ENCODE measurements around the gene PPP1R12B.
"Not testable (repeated sequence)": the region's sequence is repeated elsewhere in the genome, so short reads cannot be mapped to it uniquely, and the experiment has no call there.

DNA sequence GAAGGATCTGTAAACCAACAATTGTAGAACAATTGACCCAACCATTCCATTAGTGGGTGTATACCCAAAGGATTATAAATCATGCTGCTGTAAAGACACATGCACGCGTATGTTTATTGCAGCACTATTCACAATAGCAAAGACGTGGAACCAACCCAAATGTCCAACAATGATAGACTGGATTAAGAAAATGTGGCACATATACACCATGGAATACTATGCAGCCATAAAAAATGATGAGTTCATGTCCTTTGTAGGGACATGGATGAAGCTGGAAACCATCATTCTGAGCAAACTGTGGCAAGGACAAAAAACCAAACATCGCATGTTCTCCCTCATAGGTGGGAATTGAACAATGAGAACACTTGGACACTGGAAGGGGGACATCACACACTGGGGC is 33.4 kb downstream of the PPP1R12B start:
- TF ChIP-seq, protein P1, sequence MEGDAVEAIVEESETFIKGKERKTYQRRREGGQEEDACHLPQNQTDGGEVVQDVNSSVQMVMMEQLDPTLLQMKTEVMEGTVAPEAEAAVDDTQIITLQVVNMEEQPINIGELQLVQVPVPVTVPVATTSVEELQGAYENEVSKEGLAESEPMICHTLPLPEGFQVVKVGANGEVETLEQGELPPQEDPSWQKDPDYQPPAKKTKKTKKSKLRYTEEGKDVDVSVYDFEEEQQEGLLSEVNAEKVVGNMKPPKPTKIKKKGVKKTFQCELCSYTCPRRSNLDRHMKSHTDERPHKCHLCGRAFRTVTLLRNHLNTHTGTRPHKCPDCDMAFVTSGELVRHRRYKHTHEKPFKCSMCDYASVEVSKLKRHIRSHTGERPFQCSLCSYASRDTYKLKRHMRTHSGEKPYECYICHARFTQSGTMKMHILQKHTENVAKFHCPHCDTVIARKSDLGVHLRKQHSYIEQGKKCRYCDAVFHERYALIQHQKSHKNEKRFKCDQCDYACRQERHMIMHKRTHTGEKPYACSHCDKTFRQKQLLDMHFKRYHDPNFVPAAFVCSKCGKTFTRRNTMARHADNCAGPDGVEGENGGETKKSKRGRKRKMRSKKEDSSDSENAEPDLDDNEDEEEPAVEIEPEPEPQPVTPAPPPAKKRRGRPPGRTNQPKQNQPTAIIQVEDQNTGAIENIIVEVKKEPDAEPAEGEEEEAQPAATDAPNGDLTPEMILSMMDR (conservative IDR thresholded peaks at IDR 0.05; ENCODE audit: low read depth, low read length) = not testable (repeated sequence)
- not testable (repeated sequence) for TF ChIP-seq EZH2 (IDR thresholded peaks at IDR 0.05; ENCODE audit: borderline replicate concordance, low read depth, low read length, poor library complexity, severe bottlenecking)

All from A673 (cell line).